H9 (cell line): Measurements from ENCODE around the gene IL20. TPM values are rescaled to one million over a fixed set of nuclear protein-coding genes. Genes with fewer than 3 reads are reported as not detected.

ENCODE experiments used
- DNase-seq: peaks from one replicate; pipeline ENCODE4 v3.0.0-alpha.2; 2017
- H2AFZ ChIP-seq: one replicate; pipeline ENCODE4 v1.6.1; 2013; ENCODE audit warnings: mild to moderate bottlenecking, low read length, control low read depth, moderate library complexity
- H2AK5ac ChIP-seq: 2 replicates; pipeline ENCODE4 v1.6.1; 2013; ENCODE audit warnings: low read length, control low read depth, mixed read lengths; ENCODE audit not compliant: insufficient read length
- H2BK120ac ChIP-seq: one replicate; pipeline ENCODE4 v1.6.1; 2013; ENCODE audit warnings: low read depth, mild to moderate bottlenecking, low read length, control low read depth, inconsistent platforms; ENCODE audit not compliant: poor library complexity, severe bottlenecking
- H2BK12ac ChIP-seq: 2 replicates; pipeline ENCODE4 v1.6.1; 2013; ENCODE audit warnings: low read length, control low read depth, mixed read lengths, low read depth; ENCODE audit not compliant: insufficient read length
- H2BK15ac ChIP-seq: 2 replicates; pipeline ENCODE4 v1.6.1; 2013; ENCODE audit warnings: low read depth, low read length, control low read depth
- H2BK20ac ChIP-seq: one replicate; pipeline ENCODE4 v1.6.1; 2013; ENCODE audit warnings: low read depth, mild to moderate bottlenecking, low read length, control low read depth, inconsistent platforms; ENCODE audit not compliant: poor library complexity, severe bottlenecking
- H2BK5ac ChIP-seq: 2 replicates; pipeline ENCODE4 v1.6.1; 2013; ENCODE audit warnings: low read length, control low read depth, mixed read lengths; ENCODE audit not compliant: insufficient read length
- H3K14ac ChIP-seq: 2 replicates; pipeline ENCODE4 v1.6.1; 2013; ENCODE audit warnings: low read length, control low read depth; ENCODE audit not compliant: insufficient read depth
- H3K18ac ChIP-seq: 2 replicates; pipeline ENCODE4 v1.6.1; 2013; ENCODE audit warnings: low read depth, mild to moderate bottlenecking, mixed read lengths, low read length, control low read depth; ENCODE audit not compliant: insufficient read length
- H3K23ac ChIP-seq: 2 replicates; pipeline ENCODE4 v1.6.1; 2013; ENCODE audit warnings: low read length, control low read depth, mixed read lengths, low read depth; ENCODE audit not compliant: insufficient read length
- H3K23me2 ChIP-seq: 2 replicates; pipeline ENCODE4 v1.6.1; 2013; ENCODE audit warnings: low read depth, mild to moderate bottlenecking, mixed read lengths, low read length, control low read depth; ENCODE audit not compliant: insufficient read length, poor library complexity, severe bottlenecking
- H3K27ac ChIP-seq: 2 replicates; pipeline ENCODE4 v1.5.1; 2013; ENCODE audit warnings: low read length, control low read depth, mixed read lengths, low read depth; ENCODE audit not compliant: insufficient read length
- H3K27me3 ChIP-seq: 2 replicates; pipeline ENCODE4 v1.6.1; 2013; ENCODE audit warnings: low read length, control low read depth, inconsistent platforms; ENCODE audit not compliant: insufficient read depth
- H3K4ac ChIP-seq: 2 replicates; pipeline ENCODE4 v1.6.1; 2013; ENCODE audit warnings: low read depth, mild to moderate bottlenecking, control low read depth, inconsistent platforms, low read length, moderate library complexity
- H3K4me1 ChIP-seq: 2 replicates; pipeline ENCODE4 v1.6.1; 2013; ENCODE audit warnings: low read length, control low read depth, inconsistent platforms; ENCODE audit not compliant: insufficient read depth
- H3K4me2 ChIP-seq: 2 replicates; pipeline ENCODE4 v1.6.1; 2013; ENCODE audit warnings: low read length, control low read depth, mixed read lengths; ENCODE audit not compliant: insufficient read length, insufficient read depth
- H3K56ac ChIP-seq: 2 replicates; pipeline ENCODE4 v1.6.1; 2013; ENCODE audit warnings: low read depth, mild to moderate bottlenecking, mixed read lengths, low read length, control low read depth; ENCODE audit not compliant: insufficient read length
- H3K79me1 ChIP-seq: 2 replicates; pipeline ENCODE4 v1.6.1; 2013; ENCODE audit warnings: low read depth, mild to moderate bottlenecking, moderate library complexity, low read length, control low read depth, inconsistent platforms; ENCODE audit not compliant: insufficient read depth, poor library complexity, severe bottlenecking
- H3K79me2 ChIP-seq: 2 replicates; pipeline ENCODE4 v1.6.1; 2013; ENCODE audit warnings: low read length, control low read depth, inconsistent platforms; ENCODE audit not compliant: insufficient read depth
- H3K9ac ChIP-seq: 2 replicates; pipeline ENCODE4 v1.6.1; 2013; ENCODE audit warnings: low read length, control low read depth, mixed read lengths; ENCODE audit not compliant: insufficient read length; ENCODE audit errors: extremely low read depth
- H3K9me3 ChIP-seq: one replicate; pipeline ENCODE4 v1.6.1; 2013; ENCODE audit warnings: low read depth, low read length, inconsistent platforms; ENCODE audit not compliant: control insufficient read depth
- H3T11ph ChIP-seq: one replicate; pipeline ENCODE4 v1.6.1; 2013; ENCODE audit warnings: mild to moderate bottlenecking, low read length, control low read depth, inconsistent platforms
- H4K20me1 ChIP-seq: one replicate; pipeline ENCODE4 v1.6.1; 2013; ENCODE audit not compliant: control insufficient read depth, insufficient read length, insufficient read depth
- H4K5ac ChIP-seq: 2 replicates; pipeline ENCODE4 v1.6.1; 2013; ENCODE audit warnings: low read depth, mild to moderate bottlenecking, mixed read lengths, low read length, control low read depth; ENCODE audit not compliant: insufficient read length
- H4K8ac ChIP-seq: replicated peaks from 2 replicates; pipeline ENCODE4 v1.6.1; 2013; ENCODE audit warnings: low read length, control low read depth, mixed read lengths, low read depth; ENCODE audit not compliant: insufficient read length
- H4K91ac ChIP-seq: 2 replicates; pipeline ENCODE4 v1.6.1; 2013; ENCODE audit warnings: low read depth, mild to moderate bottlenecking, moderate library complexity, mixed read lengths, low read length, control low read depth; ENCODE audit not compliant: insufficient read length
- H3K27ac Mint-ChIP-seq, 3 experiments: 2 replicates in 2 of 3; 3 replicates in 1 of 3; pipeline ENCODE4 v1.8.0; 2020 to 2021; ENCODE audit warnings: mixed read lengths in 3 of 3, mild to moderate bottlenecking in 1 of 3, moderate library complexity in 1 of 3
- H3K27me3 Mint-ChIP-seq: 2 replicates; pipeline ENCODE4 v1.8.0; 2021; ENCODE audit warnings: low read depth, mild to moderate bottlenecking, moderate library complexity, mixed read lengths
- H3K36me3 Mint-ChIP-seq, 3 experiments: 2 replicates in 2 of 3; 3 replicates in 1 of 3; pipeline ENCODE4 v1.8.0; 2020 to 2021; ENCODE audit warnings: low read depth in 3 of 3, mixed read lengths in 3 of 3; ENCODE audit not compliant: insufficient read depth in 1 of 3
- H3K4me1 Mint-ChIP-seq, 2 experiments: 2 replicates each; pipeline ENCODE4 v1.8.0; 2020; ENCODE audit warnings: mixed read lengths in 2 of 2
- H3K4me3 Mint-ChIP-seq, 2 experiments: 2 replicates in 1 of 2; 3 replicates in 1 of 2; pipeline ENCODE4 v1.8.0; 2020 to 2021; ENCODE audit warnings: mild to moderate bottlenecking in 2 of 2, mixed read lengths in 2 of 2, moderate library complexity in 1 of 2
- H3K9me3 Mint-ChIP-seq, 2 experiments: 2 replicates in 1 of 2; 3 replicates in 1 of 2; pipeline ENCODE4 v1.8.0; 2020; ENCODE audit warnings: mild to moderate bottlenecking in 2 of 2, mixed read lengths in 2 of 2, moderate library complexity in 1 of 2
- CTCF ChIP-seq: fragments of 200-600 bp; sonication (generic); conservative IDR thresholded peaks from 3 replicates; pipeline ENCODE4 v1.8.0; 2021; ENCODE audit warnings: antibody characterized with exemption, mild to moderate bottlenecking
- WGBS: extraction: QIAGEN DNeasy Blood & Tissue Kit; methylation state at CpG from one replicate; pipeline ENCODE4 v1.1.7; 2013; ENCODE audit warnings: missing lambda C conversion rate, low lambda C conversion rate, mixed read lengths; ENCODE audit not compliant: insufficient read length; ENCODE audit errors: extremely low coverage; 5-methylcytosine and 5-hydroxymethylcytosine counted together
- total RNA-seq: library from RNA; stranded (reverse); gene quantifications from 2 replicates; pipeline ENCODE4 v1.2.1, GENCODE V29; 2021

Gene IL20
- total RNA-seq, 1 experiment from 2014 or later: not detected

- no peak overlapping the region for H3K4me3 Mint-ChIP-seq
- Histone ChIP-seq H4K5ac (no peak overlapping the region), H3K79me2 (0 out of 2 replicates have a peak, but pooled peaks cover 1% of the 10 kb centered on the region), H3T11ph (no peak overlapping the region), H3K4me2 (no peak overlapping the region), H3K18ac (no peak overlapping the region), H2AFZ (no peak overlapping the region), H2BK20ac (no peak overlapping the region), H3K4me1 (no peaks in the 10 kb centered on the region), H2BK5ac (no peak overlapping the region), H2BK120ac (no peak overlapping the region), H4K8ac (no peak overlapping the region), H3K56ac (no peak overlapping the region), H2AK5ac (no peak overlapping the region), H3K23me2 (no peaks in the 10 kb centered on the region), H4K91ac (no peak overlapping the region), H3K14ac (no peak overlapping the region), H3K9ac (no peak overlapping the region), H3K27ac (no peak overlapping the region), H3K27me3 (no peaks in the 10 kb centered on the region), H2BK12ac (no peak overlapping the region), H3K4ac (no peak overlapping the region), H3K23ac (no peak overlapping the region), H2BK15ac (no peak overlapping the region), H3K79me1 (no peaks in the 10 kb centered on the region), H4K20me1 (no peaks in the 10 kb centered on the region), H3K9me3 (no peaks in the 10 kb centered on the region)
- no peaks in the 10 kb centered on the region; a peak in 1 of 4 replicates for H3K4me1 Mint-ChIP-seq
- no peak for TF ChIP-seq CTCF
- H3K36me3 Mint-ChIP-seq: no peaks in the 10 kb centered on the region
- H3K9me3 Mint-ChIP-seq: no peaks in the 10 kb centered on the region; a peak in 1 of 5 replicates
- H3K27me3 Mint-ChIP-seq: peaks cover 37% of the 10 kb centered on the region
- no peak for DNase-seq
- H3K27ac Mint-ChIP-seq: no peak overlapping the region
- WGBS: no CpG with 5 or more reads among the region's 1 CpG
These were observed 1.8 kb downstream of the IL20 start for GRCh38 chr1:206867239-206867638.
